GM23248 (cell line): Measurements from ENCODE around the gene SPATA22.

ENCODE experiments used
- EZH2 ChIP-seq: fragments of 200-600 bp; sonication (generic); IDR thresholded peaks from 2 replicates; pipeline ENCODE4 v1.6.1; 2018; ENCODE audit warnings: antibody characterized with exemption, mild to moderate bottlenecking; ENCODE audit not compliant: insufficient read depth, poor library complexity, severe bottlenecking
- EZH2phosphoT487 ChIP-seq: fragments of 200-600 bp; sonication (generic); IDR thresholded peaks from 2 replicates; pipeline ENCODE4 v1.6.1; 2018; ENCODE audit warnings: antibody characterized with exemption, moderate library complexity, mild to moderate bottlenecking, low read depth; ENCODE audit not compliant: insufficient read depth

DNA sequence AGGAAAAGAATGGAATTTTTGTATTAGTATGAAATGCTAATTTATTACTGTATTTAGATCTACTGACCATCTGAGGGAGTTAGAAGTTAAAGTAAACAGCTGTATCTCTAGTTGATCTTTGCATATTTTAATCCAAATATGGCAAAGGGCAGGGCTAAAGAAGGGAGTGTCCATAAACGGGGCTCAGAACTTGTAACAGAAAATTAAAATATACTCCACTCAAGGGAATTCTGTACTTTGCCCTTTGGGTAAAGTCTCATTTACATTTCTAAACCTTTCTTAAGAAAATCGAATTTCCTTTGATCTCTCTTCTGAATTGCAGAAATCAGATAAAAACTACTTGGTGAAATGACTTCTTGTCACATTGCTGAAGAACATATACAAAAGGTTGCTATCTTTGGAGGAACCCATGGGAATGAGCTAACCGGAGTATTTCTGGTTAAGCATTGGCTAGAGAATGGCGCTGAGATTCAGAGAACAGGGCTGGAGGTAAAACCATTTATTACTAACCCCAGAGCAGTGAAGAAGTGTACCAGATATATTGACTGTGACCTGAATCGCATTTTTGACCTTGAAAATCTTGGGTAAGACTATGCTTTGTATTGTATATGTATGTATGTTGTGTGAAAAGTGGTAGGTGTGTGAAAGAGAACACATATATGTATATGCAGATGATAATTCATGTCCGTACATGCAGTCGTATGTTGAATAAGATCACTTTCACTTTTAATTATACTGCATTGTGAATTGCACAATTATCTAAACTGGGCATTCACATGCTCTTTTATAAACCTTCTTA is 4.4 kb upstream of the SPATA22 start, which contains the start of gene ASPA:
- TF ChIP-seq EZH2 (no peak), EZH2phosphoT487 (no peak)
